SK-N-SH (cell line): ENCODE results near the gene PXDN.

Source experiments
- CTCF ChIP-seq: fragments of 200-600 bp; sonication (generic); IDR thresholded peaks from 2 replicates; pipeline ENCODE4 v1.6.1; 2017; ENCODE audit warnings: antibody characterized with exemption, mild to moderate bottlenecking, moderate library complexity
- REST ChIP-seq: IDR thresholded peaks from 2 replicates; pipeline ENCODE4 v1.6.1; 2012; ENCODE audit warnings: mild to moderate bottlenecking, low read depth, low read length, moderate library complexity

GRCh38 chr2:1772471-1773267 is 28.4 kb upstream of the PXDN start:
- TF ChIP-seq REST (no peak), CTCF (no peak)
